Measurements from ENCODE around the gene SMAD6.

SMAD6 gene

DNA sequence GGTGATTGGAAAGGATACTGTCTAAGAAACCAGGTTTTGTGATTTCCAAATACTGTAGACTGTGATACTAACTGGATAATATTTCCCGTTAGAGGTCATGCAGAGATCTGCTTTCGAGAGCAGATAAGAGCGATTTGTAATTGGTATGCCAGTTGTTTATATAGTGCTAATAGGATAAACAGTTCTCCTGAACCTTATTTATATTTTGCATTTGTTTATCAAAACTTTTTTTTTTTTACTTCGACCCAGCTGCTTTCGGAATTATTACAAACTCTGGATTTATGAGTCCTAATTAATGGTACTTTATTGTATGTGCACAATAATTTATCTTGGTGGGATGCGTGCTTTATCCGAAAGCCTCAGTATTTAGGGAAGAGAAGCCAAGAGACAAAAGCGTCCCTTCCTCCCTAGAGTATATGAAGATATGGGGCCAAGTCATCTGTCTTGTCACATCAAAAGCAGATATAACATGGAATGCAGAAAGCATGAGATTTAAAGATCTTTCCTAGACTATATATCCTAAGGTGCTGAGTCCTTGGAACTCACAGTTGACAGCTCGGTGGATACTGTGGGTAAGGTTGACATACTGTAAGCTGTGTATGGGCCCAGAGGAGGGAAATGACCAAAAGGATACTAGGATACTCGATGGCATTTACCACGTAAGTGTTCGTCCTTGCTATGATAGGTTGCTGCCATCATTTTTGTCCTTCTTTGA, 62.2 kb downstream of the SMAD6 start:
- no peak overlapping the region for H3K4me3 ChIP-seq (ENCODE audit: low read depth, low read length)
- TF ChIP-seq, protein P1, sequence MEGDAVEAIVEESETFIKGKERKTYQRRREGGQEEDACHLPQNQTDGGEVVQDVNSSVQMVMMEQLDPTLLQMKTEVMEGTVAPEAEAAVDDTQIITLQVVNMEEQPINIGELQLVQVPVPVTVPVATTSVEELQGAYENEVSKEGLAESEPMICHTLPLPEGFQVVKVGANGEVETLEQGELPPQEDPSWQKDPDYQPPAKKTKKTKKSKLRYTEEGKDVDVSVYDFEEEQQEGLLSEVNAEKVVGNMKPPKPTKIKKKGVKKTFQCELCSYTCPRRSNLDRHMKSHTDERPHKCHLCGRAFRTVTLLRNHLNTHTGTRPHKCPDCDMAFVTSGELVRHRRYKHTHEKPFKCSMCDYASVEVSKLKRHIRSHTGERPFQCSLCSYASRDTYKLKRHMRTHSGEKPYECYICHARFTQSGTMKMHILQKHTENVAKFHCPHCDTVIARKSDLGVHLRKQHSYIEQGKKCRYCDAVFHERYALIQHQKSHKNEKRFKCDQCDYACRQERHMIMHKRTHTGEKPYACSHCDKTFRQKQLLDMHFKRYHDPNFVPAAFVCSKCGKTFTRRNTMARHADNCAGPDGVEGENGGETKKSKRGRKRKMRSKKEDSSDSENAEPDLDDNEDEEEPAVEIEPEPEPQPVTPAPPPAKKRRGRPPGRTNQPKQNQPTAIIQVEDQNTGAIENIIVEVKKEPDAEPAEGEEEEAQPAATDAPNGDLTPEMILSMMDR (IDR thresholded peaks at IDR 0.05; ENCODE audit: insufficient read depth, low read depth, low read length, missing control alignments): no peak
- no peak for DNase-seq (ENCODE audit: low read depth)

DNA sequence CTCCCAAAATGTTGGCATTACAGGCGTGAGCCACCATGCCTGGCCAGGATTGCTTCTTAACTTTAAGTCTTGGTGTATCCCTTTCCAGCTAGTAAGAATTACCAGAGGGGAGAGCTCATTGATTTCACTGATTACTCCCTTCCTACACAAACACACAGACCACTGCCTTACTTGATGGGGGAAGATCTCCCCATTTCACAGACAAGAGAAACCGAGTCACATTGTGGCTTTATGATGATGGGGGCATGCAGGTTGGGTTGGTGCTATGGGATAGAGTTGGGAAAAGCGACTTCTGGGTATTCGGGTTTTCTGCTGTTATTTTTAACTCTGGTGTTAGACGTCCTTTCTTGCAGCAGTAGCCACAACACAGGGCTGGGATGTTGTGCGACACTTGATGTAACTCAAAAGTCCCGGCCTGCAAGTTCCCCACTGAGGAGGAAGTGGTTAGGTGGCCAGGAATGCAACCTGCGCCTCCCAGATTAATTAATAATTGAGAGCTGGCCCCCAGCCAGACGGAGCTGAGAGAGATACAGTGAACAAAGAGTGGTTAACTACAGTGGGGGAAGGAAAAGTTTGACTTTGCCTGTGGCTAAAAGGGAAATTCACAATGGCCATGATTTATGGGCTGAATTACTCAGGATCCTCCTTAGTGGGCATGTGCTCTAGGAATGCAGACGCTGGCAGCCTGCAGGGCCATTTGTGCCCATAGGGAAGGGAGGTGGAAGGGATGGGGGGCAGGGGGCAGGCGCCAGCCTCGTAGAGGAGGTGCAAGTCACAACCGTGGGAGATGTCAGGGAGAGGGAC, 63.6 kb downstream of the SMAD6 start:
- peak; percentile 73 for DNase-seq (ENCODE audit: low read depth)
- TF ChIP-seq, protein P1 (IDR thresholded peaks at IDR 0.05; ENCODE audit: insufficient read depth, low read depth, low read length, missing control alignments): no peak
- no peak overlapping the region for H3K4me3 ChIP-seq (ENCODE audit: low read depth, low read length)

DNA sequence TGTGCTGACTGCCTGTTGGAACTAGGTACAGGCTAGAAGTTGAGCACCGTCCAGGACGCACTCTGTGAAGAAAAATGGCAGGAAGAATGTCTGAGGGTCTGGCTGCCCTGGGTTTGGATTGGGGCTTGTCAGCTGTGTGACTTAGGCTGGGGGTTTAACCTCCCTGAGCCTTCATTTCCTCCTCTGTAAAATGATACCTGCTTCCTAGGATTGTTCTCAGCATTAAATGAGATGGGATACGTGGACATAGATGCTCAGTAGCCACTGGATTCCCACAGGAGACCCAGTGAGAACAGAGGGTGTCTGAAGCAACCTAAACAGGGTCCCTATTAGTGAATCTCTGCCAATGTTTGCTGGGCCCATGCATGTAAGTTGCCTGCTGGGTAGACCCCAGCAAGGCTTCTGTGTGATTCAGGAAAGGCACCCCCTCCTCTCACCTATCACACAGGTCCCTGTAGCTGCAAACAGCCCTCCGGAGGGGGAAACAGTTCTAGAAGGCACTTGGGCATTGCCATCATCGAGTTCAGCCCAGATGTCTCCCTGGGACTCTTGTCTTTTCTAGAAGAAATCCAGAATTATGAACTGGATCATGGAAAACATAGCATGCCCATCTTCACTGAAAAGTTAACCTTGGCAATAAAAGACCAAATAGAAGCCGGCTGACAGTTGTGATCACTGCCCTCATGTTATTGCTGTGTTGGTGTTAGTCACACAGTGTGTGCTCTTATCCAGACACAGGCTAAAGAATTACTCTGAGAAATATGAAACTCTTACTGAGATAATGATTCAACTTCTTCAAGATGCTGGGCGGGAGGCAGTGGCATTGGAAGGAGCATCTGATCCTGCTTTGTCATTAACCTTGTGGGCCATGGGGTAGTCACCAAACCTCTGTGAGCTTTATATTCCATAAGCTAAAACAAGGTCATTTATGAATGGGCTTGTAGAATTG, 64.5 kb downstream of the SMAD6 start:
- H3K4me3 ChIP-seq (ENCODE audit: low read depth, low read length): no peak overlapping the region
- TF ChIP-seq, protein P1 (IDR thresholded peaks at IDR 0.05; ENCODE audit: insufficient read depth, low read depth, low read length, missing control alignments): no peak
- no peak for DNase-seq (ENCODE audit: low read depth)

DNA sequence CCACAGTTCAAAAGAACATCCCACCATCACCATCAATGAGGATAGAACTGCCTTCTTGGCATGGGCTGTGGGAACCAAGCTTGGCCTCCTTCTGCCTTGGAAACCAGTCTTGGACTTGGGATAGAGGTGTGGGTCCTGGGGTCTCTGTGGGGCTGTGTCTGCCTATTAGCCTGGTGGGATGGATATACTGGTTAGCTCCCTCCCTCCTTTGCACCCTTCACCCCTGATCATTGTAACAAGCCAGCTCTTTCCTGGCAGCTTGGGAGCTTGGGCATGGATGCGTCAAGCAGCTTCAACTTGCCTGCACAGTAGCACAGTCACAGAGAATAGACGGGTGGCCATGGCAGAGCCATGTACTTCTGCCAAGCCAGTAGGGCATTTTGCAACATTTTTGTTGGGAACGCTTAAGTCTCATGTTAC, 65.2 kb downstream of the SMAD6 start:
- TF ChIP-seq, protein P1 (IDR thresholded peaks at IDR 0.05; ENCODE audit: insufficient read depth, low read depth, low read length, missing control alignments): no peak
- H3K4me3 ChIP-seq (ENCODE audit: low read depth, low read length): no peak overlapping the region

DNA sequence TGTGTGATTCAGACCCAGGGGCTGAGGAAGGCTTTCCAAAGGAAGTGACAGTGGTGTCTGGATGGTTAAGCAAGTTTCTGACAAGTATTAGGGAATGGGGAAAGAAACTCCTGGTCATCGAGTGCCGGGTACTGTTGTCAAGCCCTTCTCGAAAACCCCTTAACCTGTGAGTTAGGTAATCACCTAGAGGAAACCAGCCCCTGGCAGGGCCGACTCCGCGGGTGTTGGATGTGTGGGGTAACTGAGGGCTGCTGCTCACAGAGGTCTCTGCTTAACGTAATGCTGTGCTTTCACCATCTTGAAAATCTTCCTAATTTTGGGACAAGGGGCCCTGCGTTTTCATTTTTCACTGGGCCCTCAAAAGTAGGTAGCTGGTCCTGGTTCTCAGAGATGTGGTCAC, 67.0 kb downstream of the SMAD6 start:
- TF ChIP-seq, protein P1 (IDR thresholded peaks at IDR 0.05; ENCODE audit: insufficient read depth, low read depth, low read length, missing control alignments): no peak
- no peak for DNase-seq (ENCODE audit: low read depth)
- no peak overlapping the region for H3K4me3 ChIP-seq (ENCODE audit: low read depth, low read length)

More for the DNA sequence above, 65.2 kb downstream of the SMAD6 start:
- no peak for DNase-seq (ENCODE audit: low read depth)

DNA sequence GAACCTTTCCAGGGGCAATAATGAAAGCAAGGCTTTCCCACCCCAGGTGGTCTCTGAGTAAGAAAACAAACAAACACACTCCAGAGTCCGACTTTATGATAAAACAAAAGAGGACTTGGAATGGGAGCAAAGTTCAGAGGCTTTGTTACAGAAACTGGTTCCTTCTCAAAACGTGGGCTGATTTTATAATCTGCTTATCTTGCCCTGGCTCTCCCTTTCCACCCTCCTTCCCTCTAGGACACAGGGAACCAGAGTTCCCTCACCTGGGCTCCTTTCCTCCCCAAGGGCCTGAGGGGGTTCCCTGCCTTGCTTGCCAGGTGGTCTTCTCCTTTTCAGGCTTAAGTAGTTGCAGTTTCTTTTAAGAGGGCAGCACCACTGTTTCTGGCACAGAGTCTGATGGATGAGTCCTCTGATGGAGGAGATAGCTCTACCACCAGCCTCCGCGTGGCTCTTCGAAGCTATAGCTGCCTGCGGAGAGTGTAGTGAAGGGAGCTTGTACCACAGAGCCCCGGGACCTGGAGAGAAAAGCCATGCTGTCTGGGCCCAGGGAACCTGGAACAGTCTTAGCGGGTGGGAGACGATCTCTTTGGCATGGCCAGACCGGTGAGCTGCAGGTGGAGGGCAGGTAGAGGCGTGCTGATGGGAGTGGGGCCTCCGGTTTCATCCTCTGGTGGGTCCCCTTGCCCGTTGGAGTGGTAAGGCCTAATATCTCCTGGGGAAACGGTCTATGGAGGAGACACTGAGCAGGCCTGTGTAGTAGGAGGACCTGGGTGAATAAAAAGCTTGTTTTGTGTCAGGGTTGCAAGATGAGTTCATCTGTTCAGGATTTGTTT, 68.7 kb downstream of the SMAD6 start:
- TF ChIP-seq, protein P1 (IDR thresholded peaks at IDR 0.05; ENCODE audit: insufficient read depth, low read depth, low read length, missing control alignments): no peak
- no peak for DNase-seq (ENCODE audit: low read depth)
- no peak overlapping the region for H3K4me3 ChIP-seq (ENCODE audit: low read depth, low read length)

Measured in GM12865 (cell line).